ENCODE results near the gene CALB2.

Gene CALB2

GRCh38 chr16:71387045-71387871 lies 28.7 kb downstream of the CALB2 start:
- DNase-seq (ENCODE audit: low read depth), result no peak

GRCh38 chr16:71389330-71389729 lies 30.8 kb downstream of the CALB2 start:
- DNase-seq (ENCODE audit: low read depth), result no peak

- no peak for DNase-seq (ENCODE audit: low read depth)
These were observed 38.1 kb downstream of the CALB2 start for GRCh38 chr16:71396594-71396993.

- DNase-seq (ENCODE audit: low read depth), result no peak
These were observed 41.5 kb downstream of the CALB2 start for GRCh38 chr16:71399801-71400563.

GRCh38 chr16:71402007-71402406 lies 43.5 kb downstream of the CALB2 start:
- DNase-seq (ENCODE audit: low read depth), result no peak

- no peak for DNase-seq (ENCODE audit: low read depth)
These were observed 44.2 kb downstream of the CALB2 start for GRCh38 chr16:71402674-71403073.

GRCh38 chr16:71404364-71404763 lies 45.8 kb downstream of the CALB2 start:
- no peak for DNase-seq (ENCODE audit: low read depth)

GRCh38 chr16:71406316-71406715 lies 47.8 kb downstream of the CALB2 start:
- DNase-seq (ENCODE audit: low read depth), result no peak

- no peak for DNase-seq (ENCODE audit: low read depth)
These were observed 48.2 kb downstream of the CALB2 start for GRCh38 chr16:71406724-71407123.

- no peak for DNase-seq (ENCODE audit: low read depth)
These were observed 49.2 kb downstream of the CALB2 start for GRCh38 chr16:71407731-71408130.

GRCh38 chr16:71408536-71408935 lies 50.0 kb downstream of the CALB2 start:
- no peak for DNase-seq (ENCODE audit: low read depth)

- DNase-seq (ENCODE audit: low read depth), result no peak
These were observed 50.7 kb downstream of the CALB2 start for GRCh38 chr16:71409011-71409775.

GRCh38 chr16:71410146-71410545 lies 51.6 kb downstream of the CALB2 start:
- DNase-seq (ENCODE audit: low read depth), result no peak

- DNase-seq (ENCODE audit: low read depth), result peak; percentile 35
These were observed 54.0 kb downstream of the CALB2 start for GRCh38 chr16:71412270-71413160.

GRCh38 chr16:71413341-71413740 lies 54.8 kb downstream of the CALB2 start:
- DNase-seq (ENCODE audit: low read depth), result no peak

GRCh38 chr16:71414038-71414437 lies 55.5 kb downstream of the CALB2 start:
- DNase-seq (ENCODE audit: low read depth), result no peak

GRCh38 chr16:71421911-71422310 lies 63.4 kb downstream of the CALB2 start:
- no peak for DNase-seq (ENCODE audit: low read depth)

GRCh38 chr16:71423016-71423415 lies 64.5 kb downstream of the CALB2 start:
- DNase-seq (ENCODE audit: low read depth), result no peak

- DNase-seq (ENCODE audit: low read depth), result no peak
These were observed 65.3 kb downstream of the CALB2 start for GRCh38 chr16:71423865-71424264.

GRCh38 chr16:71424626-71425025 lies 66.1 kb downstream of the CALB2 start:
- DNase-seq (ENCODE audit: low read depth), result no peak

- DNase-seq (ENCODE audit: low read depth), result no peak
These were observed 67.2 kb downstream of the CALB2 start for GRCh38 chr16:71425746-71426068.

Data from activated T-helper 9 cell treated with anti-CD3 and anti-CD28 coated beads, Interleukin-2, amount 50 U/mL, for 16 hours (primary cell).